ENCODE data around the gene COL5A1. TPM values are rescaled to one million over a fixed set of nuclear protein-coding genes. Genes with fewer than 3 reads are reported as not detected.

The COL5A1 gene
- total and polyA plus RNA-seq, 2 experiments from 2014 or later: 2.5 to 13.1 TPM

DNA sequence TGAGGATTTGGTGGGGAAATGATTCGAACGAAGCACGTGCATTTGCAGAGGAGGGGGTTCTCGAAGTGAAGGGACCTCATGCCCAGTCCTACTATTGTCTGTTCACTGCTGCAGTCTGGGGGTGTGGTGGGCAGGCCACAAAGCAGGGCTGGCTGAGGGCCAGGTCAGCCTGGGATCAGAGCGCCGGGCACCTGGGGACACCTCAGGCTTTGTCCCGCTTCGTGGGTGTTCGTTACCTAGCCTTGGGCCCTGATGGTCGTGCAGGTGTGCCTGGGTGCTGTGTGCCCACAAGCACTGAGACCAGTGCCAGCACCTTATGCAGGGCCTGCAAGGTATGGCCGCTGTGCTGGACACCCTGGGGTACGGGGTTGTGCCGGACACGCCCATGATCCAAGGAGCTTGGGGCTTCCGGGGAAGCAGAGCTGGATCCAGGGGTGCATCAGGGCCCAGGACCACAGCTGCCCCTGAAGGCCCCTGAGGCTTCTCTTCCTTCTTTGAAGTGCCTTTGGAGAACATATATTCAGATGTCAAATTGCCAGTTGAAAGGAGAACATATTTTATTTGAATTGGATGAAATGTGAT is 80.6 kb downstream of the COL5A1 start:
- Histone ChIP-seq H3F3A (replicated peaks; ENCODE audit: low read depth) (no peaks in the 10 kb centered on the region), H3K27ac (ENCODE audit: low read depth) (no peak overlapping the region), H3K4me1 (ENCODE audit: insufficient read depth) (no peaks in the 10 kb centered on the region), H2AFZ (no peak overlapping the region), H4K20me1 (replicated peaks; ENCODE audit: insufficient read depth) (no peaks in the 10 kb centered on the region), H3K4me2 (no peak overlapping the region), H3K36me3 (ENCODE audit: insufficient read depth) (no peaks in the 10 kb centered on the region), H3K27me3 (ENCODE audit: insufficient read depth) (no peaks in the 10 kb centered on the region), H3K9me2 (ENCODE audit: insufficient read depth) (no peaks in the 10 kb centered on the region), H3K4me3 (no peak overlapping the region), H3K79me2 (replicated peaks; ENCODE audit: insufficient read depth) (no peaks in the 10 kb centered on the region)
- Mint-ChIP-seq H3K9me3 (no peaks in the 10 kb centered on the region), H3K27ac (no peak overlapping the region), H3K27me3 (ENCODE audit: insufficient read depth, low read depth, poor library complexity) (peaks cover 4% of the 10 kb centered on the region), H3K4me3 (no peak overlapping the region), H3K36me3 (ENCODE audit: low read depth) (no peaks in the 10 kb centered on the region), H3K4me1 (peaks cover 3% of the 10 kb centered on the region; the same call in 1 of the 3 replicates)
- TF ChIP-seq, protein P1, sequence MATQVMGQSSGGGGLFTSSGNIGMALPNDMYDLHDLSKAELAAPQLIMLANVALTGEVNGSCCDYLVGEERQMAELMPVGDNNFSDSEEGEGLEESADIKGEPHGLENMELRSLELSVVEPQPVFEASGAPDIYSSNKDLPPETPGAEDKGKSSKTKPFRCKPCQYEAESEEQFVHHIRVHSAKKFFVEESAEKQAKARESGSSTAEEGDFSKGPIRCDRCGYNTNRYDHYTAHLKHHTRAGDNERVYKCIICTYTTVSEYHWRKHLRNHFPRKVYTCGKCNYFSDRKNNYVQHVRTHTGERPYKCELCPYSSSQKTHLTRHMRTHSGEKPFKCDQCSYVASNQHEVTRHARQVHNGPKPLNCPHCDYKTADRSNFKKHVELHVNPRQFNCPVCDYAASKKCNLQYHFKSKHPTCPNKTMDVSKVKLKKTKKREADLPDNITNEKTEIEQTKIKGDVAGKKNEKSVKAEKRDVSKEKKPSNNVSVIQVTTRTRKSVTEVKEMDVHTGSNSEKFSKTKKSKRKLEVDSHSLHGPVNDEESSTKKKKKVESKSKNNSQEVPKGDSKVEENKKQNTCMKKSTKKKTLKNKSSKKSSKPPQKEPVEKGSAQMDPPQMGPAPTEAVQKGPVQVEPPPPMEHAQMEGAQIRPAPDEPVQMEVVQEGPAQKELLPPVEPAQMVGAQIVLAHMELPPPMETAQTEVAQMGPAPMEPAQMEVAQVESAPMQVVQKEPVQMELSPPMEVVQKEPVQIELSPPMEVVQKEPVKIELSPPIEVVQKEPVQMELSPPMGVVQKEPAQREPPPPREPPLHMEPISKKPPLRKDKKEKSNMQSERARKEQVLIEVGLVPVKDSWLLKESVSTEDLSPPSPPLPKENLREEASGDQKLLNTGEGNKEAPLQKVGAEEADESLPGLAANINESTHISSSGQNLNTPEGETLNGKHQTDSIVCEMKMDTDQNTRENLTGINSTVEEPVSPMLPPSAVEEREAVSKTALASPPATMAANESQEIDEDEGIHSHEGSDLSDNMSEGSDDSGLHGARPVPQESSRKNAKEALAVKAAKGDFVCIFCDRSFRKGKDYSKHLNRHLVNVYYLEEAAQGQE (IDR thresholded peaks at IDR 0.05; ENCODE audit: unreplicated experiment): no peak
- no peak for TF ChIP-seq EZH2phosphoT487 (IDR thresholded peaks at IDR 0.05; ENCODE audit: unreplicated experiment)
- no peak for TF ChIP-seq NANOG (IDR thresholded peaks at IDR 0.05; ENCODE audit: borderline replicate concordance)
- TF ChIP-seq, protein P2, sequence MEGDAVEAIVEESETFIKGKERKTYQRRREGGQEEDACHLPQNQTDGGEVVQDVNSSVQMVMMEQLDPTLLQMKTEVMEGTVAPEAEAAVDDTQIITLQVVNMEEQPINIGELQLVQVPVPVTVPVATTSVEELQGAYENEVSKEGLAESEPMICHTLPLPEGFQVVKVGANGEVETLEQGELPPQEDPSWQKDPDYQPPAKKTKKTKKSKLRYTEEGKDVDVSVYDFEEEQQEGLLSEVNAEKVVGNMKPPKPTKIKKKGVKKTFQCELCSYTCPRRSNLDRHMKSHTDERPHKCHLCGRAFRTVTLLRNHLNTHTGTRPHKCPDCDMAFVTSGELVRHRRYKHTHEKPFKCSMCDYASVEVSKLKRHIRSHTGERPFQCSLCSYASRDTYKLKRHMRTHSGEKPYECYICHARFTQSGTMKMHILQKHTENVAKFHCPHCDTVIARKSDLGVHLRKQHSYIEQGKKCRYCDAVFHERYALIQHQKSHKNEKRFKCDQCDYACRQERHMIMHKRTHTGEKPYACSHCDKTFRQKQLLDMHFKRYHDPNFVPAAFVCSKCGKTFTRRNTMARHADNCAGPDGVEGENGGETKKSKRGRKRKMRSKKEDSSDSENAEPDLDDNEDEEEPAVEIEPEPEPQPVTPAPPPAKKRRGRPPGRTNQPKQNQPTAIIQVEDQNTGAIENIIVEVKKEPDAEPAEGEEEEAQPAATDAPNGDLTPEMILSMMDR (conservative IDR thresholded peaks at IDR 0.05; ENCODE audit: low read depth in 2 of 2): no peak
- TF ChIP-seq EZH2 (IDR thresholded peaks at IDR 0.05; ENCODE audit: low read depth, unreplicated experiment): no peak
- TF ChIP-seq CREB1 (CRISPR knock-in tag; IDR thresholded peaks at IDR 0.05; ENCODE audit: low read depth): no peak
- TF ChIP-seq ETS1 (IDR thresholded peaks at IDR 0.05): no peak
- no peak for TF ChIP-seq STAT1 (IDR thresholded peaks at IDR 0.05; ENCODE audit: unreplicated experiment)
- TF ChIP-seq JUNB (IDR thresholded peaks at IDR 0.05; ENCODE audit: unreplicated experiment): no peak
- no peak for TF ChIP-seq POLR2AphosphoS5 (IDR thresholded peaks at IDR 0.05; ENCODE audit: low read depth)
- TF ChIP-seq ZNF331 (CRISPR knock-in tag; IDR thresholded peaks at IDR 0.05; ENCODE audit: low read depth): no peak
- no peak for TF ChIP-seq ZNF462 (CRISPR knock-in tag; IDR thresholded peaks at IDR 0.05)
- TF ChIP-seq ZNF114 (CRISPR knock-in tag; IDR thresholded peaks at IDR 0.05): no peak
- DNase-seq (ENCODE audit: low spot score): no peak
- no peak for ATAC-seq

Data from GM23338 (cell line).